ENCODE results near the gene PSMG4. TPM values are rescaled to one million over a fixed set of nuclear protein-coding genes. Genes with fewer than 3 reads are reported as not detected.

Gene PSMG4
- total and polyA plus RNA-seq, 7 donors: 18.6 to 31.3 (median 23.5) TPM

DNA sequence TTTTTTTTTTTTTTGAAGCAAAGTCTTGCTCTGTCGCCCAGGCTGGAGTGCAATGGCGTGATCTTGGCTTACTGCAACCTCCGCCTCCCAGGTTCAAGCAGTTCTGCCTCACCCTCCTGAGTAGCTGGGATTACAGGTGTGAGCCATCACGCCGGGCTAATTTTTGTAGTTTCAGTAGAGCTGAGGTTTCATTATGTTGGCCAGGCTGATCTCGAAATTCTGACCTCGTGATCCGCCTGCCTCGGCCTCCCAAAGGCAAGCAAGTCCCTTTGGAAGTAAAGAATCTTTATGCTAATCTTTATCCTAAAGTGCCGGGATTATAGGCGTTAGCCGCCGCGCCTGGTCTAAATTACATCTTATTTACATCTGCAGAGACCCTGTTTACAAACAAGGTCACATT lies 1.5 kb downstream of the PSMG4 start:
- Histone ChIP-seq H3K4me3 (peak overlapping the region; percentile 93), H3K27me3 (ENCODE audit: insufficient read depth in 3 of 3, low read length in 2 of 3) (no peaks in the 10 kb centered on the region), H3K36me3 (ENCODE audit: insufficient read depth in 1 of 2, low read depth in 1 of 2) (peaks cover 0 to 11% of the 10 kb centered on the region in 2 donors), H3K27ac (peak overlapping the region; percentile 65), H3K4me1 (peaks cover 46% of the 10 kb centered on the region), H3K9me3 (no peaks in the 10 kb centered on the region)
- WGBS, 3 donors: 73 to 82% (median 77%) methylated on average over 14 of the region's 14 CpGs
- intact Hi-C loops (cut with DNase I): no loop called here
- DNase-seq (no peak), ATAC-seq (no peak)
- TF ChIP-seq, protein P1, sequence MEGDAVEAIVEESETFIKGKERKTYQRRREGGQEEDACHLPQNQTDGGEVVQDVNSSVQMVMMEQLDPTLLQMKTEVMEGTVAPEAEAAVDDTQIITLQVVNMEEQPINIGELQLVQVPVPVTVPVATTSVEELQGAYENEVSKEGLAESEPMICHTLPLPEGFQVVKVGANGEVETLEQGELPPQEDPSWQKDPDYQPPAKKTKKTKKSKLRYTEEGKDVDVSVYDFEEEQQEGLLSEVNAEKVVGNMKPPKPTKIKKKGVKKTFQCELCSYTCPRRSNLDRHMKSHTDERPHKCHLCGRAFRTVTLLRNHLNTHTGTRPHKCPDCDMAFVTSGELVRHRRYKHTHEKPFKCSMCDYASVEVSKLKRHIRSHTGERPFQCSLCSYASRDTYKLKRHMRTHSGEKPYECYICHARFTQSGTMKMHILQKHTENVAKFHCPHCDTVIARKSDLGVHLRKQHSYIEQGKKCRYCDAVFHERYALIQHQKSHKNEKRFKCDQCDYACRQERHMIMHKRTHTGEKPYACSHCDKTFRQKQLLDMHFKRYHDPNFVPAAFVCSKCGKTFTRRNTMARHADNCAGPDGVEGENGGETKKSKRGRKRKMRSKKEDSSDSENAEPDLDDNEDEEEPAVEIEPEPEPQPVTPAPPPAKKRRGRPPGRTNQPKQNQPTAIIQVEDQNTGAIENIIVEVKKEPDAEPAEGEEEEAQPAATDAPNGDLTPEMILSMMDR (IDR thresholded peaks at IDR 0.05): no peak

DNA sequence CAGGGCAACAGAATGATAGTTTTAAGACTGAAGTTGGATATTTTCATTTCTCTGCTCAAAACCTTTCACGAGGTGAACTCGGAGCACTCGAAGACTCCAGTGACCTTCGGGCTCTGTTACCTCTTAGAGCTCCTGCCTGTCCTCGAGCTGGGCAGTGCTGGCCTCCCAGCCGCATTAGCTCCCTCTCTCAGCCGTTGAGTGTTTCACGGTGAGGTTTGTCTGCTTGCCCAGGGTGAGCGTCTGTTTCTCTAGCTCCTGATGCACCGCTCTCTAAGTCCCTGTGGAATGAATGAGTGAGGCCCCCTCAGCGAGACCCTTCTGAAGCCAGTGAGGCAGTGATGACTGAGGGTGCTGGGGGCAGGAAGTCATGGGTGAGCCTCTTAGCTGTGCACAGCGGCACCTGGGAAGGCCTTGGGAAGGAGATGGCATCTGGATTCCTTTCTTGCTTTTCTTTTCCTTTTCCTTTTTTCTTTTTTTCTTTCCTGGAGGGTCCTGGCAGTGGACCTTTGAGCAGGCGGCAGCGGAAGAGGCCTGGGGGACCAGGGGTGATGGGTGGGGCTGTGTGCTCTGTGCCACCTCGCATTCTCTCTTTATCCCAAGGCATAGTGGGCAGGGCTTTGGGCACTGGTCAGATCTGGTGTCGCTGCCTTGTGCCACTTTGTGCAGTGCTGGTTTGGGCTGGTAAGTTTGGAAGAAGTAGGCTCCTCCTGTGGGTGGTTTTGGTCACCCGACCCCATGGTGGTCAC lies 2.2 kb downstream of the PSMG4 start:
- 45 to 70% (median 48%) methylated on average over 17 of the region's 17 CpGs for WGBS, 3 donors

DNA sequence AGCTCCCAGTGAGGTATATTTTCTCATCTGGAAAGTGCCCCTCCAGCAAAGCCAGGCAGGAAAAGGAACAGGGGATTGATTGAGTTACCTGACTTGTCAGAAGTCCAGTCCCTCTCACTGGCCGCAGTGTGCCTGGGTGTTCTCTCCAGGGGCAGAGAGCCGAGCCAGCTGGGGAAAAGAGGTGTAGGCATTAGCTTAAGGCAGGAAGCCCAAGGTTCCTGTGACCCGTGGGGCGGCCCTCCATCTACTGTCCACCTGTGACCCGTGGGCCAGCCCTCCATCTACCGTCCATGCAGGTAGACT lies 2.7 kb downstream of the PSMG4 start:
- peak overlapping the region; percentile 65 for H3K27ac ChIP-seq
- intact Hi-C loops (cut with DNase I): no loop called here
- peaks cover 50% of the 10 kb centered on the region for H3K4me1 ChIP-seq
- 20 to 46% (median 21%) methylated on average over 6 of the region's 6 CpGs for WGBS, 3 donors
- ATAC-seq (no peak), DNase-seq (no peak)
- H3K9me3 ChIP-seq: no peaks in the 10 kb centered on the region
- H3K36me3 ChIP-seq (ENCODE audit: insufficient read depth in 1 of 2, low read depth in 1 of 2): peaks cover 0 to 11% of the 10 kb centered on the region in 2 donors
- TF ChIP-seq, protein P1 (IDR thresholded peaks at IDR 0.05): no peak
- H3K4me3 ChIP-seq: peak overlapping the region; percentile 93
- no peaks in the 10 kb centered on the region for H3K27me3 ChIP-seq (ENCODE audit: insufficient read depth in 3 of 3, low read length in 2 of 3)

More for the DNA sequence above, 2.2 kb downstream of the PSMG4 start:
- Histone ChIP-seq H3K9me3 (no peaks in the 10 kb centered on the region), H3K27ac (peak overlapping the region; percentile 65), H3K4me3 (peak overlapping the region; percentile 93), H3K4me1 (peaks cover 49% of the 10 kb centered on the region), H3K36me3 (ENCODE audit: insufficient read depth in 1 of 2, low read depth in 1 of 2) (peaks cover 0 to 11% of the 10 kb centered on the region in 2 donors), H3K27me3 (ENCODE audit: insufficient read depth in 3 of 3, low read length in 2 of 3) (no peaks in the 10 kb centered on the region)
- TF ChIP-seq, protein P1 (IDR thresholded peaks at IDR 0.05): no peak
- ATAC-seq (no peak), DNase-seq (no peak)
- intact Hi-C loops (cut with DNase I): no loop called here

DNA sequence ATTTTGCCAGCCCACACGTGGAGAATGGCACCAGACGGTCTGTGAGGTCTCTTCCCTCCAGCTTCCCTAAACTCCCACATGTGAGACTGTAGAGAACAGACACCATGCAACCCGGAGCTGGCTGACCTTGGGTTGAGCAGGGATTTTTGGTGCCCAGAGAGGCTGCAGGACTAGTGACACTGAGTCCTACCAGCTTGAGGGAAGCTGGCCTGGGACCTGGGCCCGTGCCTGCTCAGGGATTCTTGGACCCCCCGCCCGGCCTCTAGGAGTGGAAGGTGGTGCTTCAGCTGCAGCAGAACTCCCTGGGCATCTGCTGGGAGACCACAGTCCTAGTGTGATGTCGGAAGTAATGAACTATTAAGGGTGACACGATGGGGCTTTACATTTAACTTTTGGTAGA lies 3.2 kb downstream of the PSMG4 start:
- intact Hi-C loops (cut with DNase I): no loop called here
- peaks cover 0 to 11% of the 10 kb centered on the region in 2 donors for H3K36me3 ChIP-seq (ENCODE audit: insufficient read depth in 1 of 2, low read depth in 1 of 2)
- no peak overlapping the region for H3K4me3 ChIP-seq
- no peaks in the 10 kb centered on the region for H3K9me3 ChIP-seq
- no peak for ATAC-seq
- WGBS, 3 donors: 46 to 57% (median 52%) methylated on average over 8 of the region's 8 CpGs
- peak overlapping the region; percentile 65 for H3K27ac ChIP-seq
- TF ChIP-seq, protein P1 (IDR thresholded peaks at IDR 0.05): no peak
- DNase-seq: no peak
- H3K27me3 ChIP-seq (ENCODE audit: insufficient read depth in 3 of 3, low read length in 2 of 3): no peaks in the 10 kb centered on the region
- peaks cover 50% of the 10 kb centered on the region for H3K4me1 ChIP-seq

DNA sequence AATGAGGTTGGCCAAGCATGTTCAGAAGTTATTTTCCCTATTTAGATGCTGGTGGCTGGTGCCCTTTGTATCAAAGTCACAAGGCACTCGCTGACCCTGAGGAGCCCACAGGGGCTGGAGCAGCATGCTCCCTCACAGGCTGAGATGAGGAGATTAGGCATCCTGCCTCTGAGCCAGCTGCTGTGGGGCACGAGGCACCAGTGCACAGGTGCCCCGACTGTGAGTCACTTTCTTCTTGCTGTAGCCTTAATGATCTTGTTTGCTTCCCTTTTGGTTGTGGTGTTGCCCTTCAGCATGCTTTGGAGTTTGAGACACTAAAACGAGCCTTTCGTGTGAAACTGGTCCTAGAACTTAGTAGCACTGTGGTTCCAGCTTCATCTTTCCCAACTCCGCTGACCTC lies 4.3 kb downstream of the PSMG4 start:
- Histone ChIP-seq H3K4me1 (peaks cover 50% of the 10 kb centered on the region), H3K4me3 (no peak overlapping the region), H3K27me3 (ENCODE audit: insufficient read depth in 3 of 3, low read length in 2 of 3) (no peaks in the 10 kb centered on the region), H3K9me3 (no peaks in the 10 kb centered on the region), H3K36me3 (ENCODE audit: insufficient read depth in 1 of 2, low read depth in 1 of 2) (peaks cover 0 to 12% of the 10 kb centered on the region in 2 donors), H3K27ac (peak overlapping the region; percentile 65)
- TF ChIP-seq, protein P1 (IDR thresholded peaks at IDR 0.05): no peak
- no peak for DNase-seq
- 58 to 73% (median 65%) methylated on average over 6 of the region's 6 CpGs for WGBS, 3 donors
- peak; percentile 14 to 55 (median 34) for ATAC-seq
- intact Hi-C loops (cut with DNase I): no loop called here

Data from psoas muscle (tissue), 8 donors.